Karpas-422 (cell line): ENCODE measurements around the gene SPARCL1. TPM values are rescaled to one million over a fixed set of nuclear protein-coding genes. Genes with fewer than 3 reads are reported as not detected.

ENCODE experiments used
- DNase-seq: peaks from one replicate; pipeline ENCODE4 v3.0.0-alpha.2; 2015
- H2AFZ ChIP-seq: fragments of 200-600 bp; sonication (generic); 2 replicates; pipeline ENCODE4 v1.6.1; 2014; ENCODE audit warnings: antibody characterized with exemption, low read length, mixed read lengths
- H3K27ac ChIP-seq: fragments of 200-600 bp; sonication (generic); 2 replicates; pipeline ENCODE4 v1.5.1; 2014; ENCODE audit warnings: mild to moderate bottlenecking, low read length, moderate library complexity
- H3K27me3 ChIP-seq: fragments of 200-600 bp; sonication (generic); 2 replicates; pipeline ENCODE4 v1.6.1; 2014; ENCODE audit warnings: low read length, mixed read lengths
- H3K36me3 ChIP-seq: fragments of 200-600 bp; sonication (generic); 2 replicates; pipeline ENCODE4 v1.6.1; 2014; ENCODE audit warnings: low read length, mixed read lengths; ENCODE audit not compliant: insufficient read depth
- H3K4me1 ChIP-seq: fragments of 200-600 bp; sonication (generic); 2 replicates; pipeline ENCODE4 v1.6.1; 2014; ENCODE audit warnings: mild to moderate bottlenecking, low read length, mixed read lengths
- H3K4me2 ChIP-seq: fragments of 200-600 bp; sonication (generic); 2 replicates; pipeline ENCODE4 v1.6.1; 2014; ENCODE audit warnings: low read length, low read depth, mild to moderate bottlenecking; ENCODE audit not compliant: poor library complexity, severe bottlenecking
- H3K4me3 ChIP-seq: fragments of 200-600 bp; sonication (generic); 2 replicates; pipeline ENCODE4 v1.5.1; 2014; ENCODE audit warnings: mild to moderate bottlenecking, antibody characterized with exemption, low read length, mixed read lengths
- H3K79me2 ChIP-seq: fragments of 200-600 bp; sonication (generic); 2 replicates; pipeline ENCODE4 v1.6.1; 2014; ENCODE audit warnings: mild to moderate bottlenecking, low read length, mixed read lengths
- H3K9ac ChIP-seq: fragments of 200-600 bp; sonication (generic); 2 replicates; pipeline ENCODE4 v1.6.0; 2014; ENCODE audit warnings: low read length
- H3K9me2 ChIP-seq: fragments of 200-600 bp; sonication (generic), shearing (Covaris generic); replicated peaks from 2 replicates; pipeline ENCODE4 v1.6.0; 2014; ENCODE audit warnings: mild to moderate bottlenecking, low read length, moderate library complexity; ENCODE audit not compliant: insufficient read depth
- H3K9me3 ChIP-seq: fragments of 300-700, 200-600 bp; sonication (generic); 2 replicates; pipeline ENCODE4 v1.6.1; 2014; ENCODE audit warnings: low read length, mixed read lengths
- H4K20me1 ChIP-seq: fragments of 200-600 bp; sonication (generic); 2 replicates; pipeline ENCODE4 v1.6.1; 2014; ENCODE audit warnings: mild to moderate bottlenecking, antibody characterized with exemption, low read length, low read depth; ENCODE audit not compliant: insufficient read depth
- total RNA-seq: library from RNA; depleted of rRNA; stranded (reverse); fragments of >200 nt; shearing (Covaris generic); gene quantifications from 2 replicates; pipeline ENCODE4 v1.2.3, GENCODE V29; 2014; ENCODE audit warnings: low replicate concordance

Gene SPARCL1
- total RNA-seq, 1 experiment from 2014 or later = 0.11 TPM

DNA sequence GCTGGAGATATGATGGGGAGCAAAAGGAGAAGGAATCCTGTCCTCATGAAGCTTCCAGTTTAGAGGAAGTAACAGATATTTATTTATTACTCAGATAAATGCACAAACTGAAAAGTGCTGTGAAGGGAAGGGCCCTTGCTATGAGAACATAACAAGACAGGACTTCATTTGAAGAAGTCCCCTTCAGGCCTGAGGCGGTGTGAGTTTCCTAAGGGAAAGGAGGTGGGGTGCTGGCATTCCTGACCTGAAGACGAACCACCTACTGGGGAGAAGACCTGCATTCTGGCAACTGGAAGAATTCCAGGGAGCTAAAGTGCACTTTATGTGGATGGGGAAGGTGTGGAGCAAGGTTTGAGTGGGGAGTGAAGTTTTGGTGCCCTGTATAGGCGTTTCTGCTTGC, 15.9 kb upstream of the SPARCL1 start:
- H3K4me1 ChIP-seq = no peaks in the 10 kb centered on the region
- H3K9ac ChIP-seq = no peak overlapping the region
- H3K9me3 ChIP-seq = no peaks in the 10 kb centered on the region
- H3K4me3 ChIP-seq = no peak overlapping the region
- H2AFZ ChIP-seq = no peak overlapping the region
- H3K4me2 ChIP-seq = no peak overlapping the region
- no peaks in the 10 kb centered on the region for H3K79me2 ChIP-seq
- H3K9me2 ChIP-seq = no peaks in the 10 kb centered on the region
- no peak for DNase-seq
- no peaks in the 10 kb centered on the region for H3K36me3 ChIP-seq
- H3K27ac ChIP-seq = no peak overlapping the region
- no peaks in the 10 kb centered on the region for H3K27me3 ChIP-seq
- H4K20me1 ChIP-seq = no peaks in the 10 kb centered on the region

DNA sequence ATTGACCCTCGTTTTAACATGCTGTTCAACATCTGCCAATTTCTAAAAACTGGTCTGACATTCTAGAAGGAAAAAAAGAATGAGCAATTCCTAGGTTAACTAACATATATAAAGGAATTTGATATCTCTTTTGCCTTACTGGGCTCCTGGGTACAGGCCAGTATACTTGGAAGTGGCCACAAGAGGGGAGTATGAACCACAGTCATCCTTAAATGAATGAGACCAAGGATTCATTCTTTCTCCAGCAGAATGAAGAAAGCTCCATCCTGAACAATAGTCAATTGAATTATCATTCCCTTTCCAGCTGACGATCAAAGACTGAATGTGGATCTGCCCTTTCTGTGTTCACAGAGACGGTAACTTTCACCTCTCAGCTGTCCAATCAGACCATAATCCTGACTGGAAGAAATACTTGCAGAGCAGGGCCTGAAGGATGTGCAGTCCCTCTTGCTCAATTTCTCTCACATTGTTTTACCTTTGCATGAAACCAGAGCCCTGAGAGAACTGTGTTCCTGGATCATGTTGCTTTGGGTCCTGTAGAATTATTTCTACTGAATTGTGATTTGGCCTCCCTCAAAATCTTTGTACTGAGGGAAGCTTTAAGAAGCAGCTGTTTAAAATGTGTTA, 14.8 kb upstream of the SPARCL1 start:
- H3K9me2 ChIP-seq = no peaks in the 10 kb centered on the region
- DNase-seq = peak; percentile 52
- no peak overlapping the region for H3K27ac ChIP-seq
- no peak overlapping the region for H3K4me2 ChIP-seq
- H3K4me3 ChIP-seq = no peak overlapping the region
- H3K9me3 ChIP-seq = no peaks in the 10 kb centered on the region
- H3K4me1 ChIP-seq = no peaks in the 10 kb centered on the region
- H3K79me2 ChIP-seq = no peaks in the 10 kb centered on the region
- H4K20me1 ChIP-seq = no peaks in the 10 kb centered on the region
- H3K9ac ChIP-seq = no peak overlapping the region
- no peaks in the 10 kb centered on the region for H3K36me3 ChIP-seq
- H3K27me3 ChIP-seq = no peaks in the 10 kb centered on the region
- no peak overlapping the region for H2AFZ ChIP-seq

DNA sequence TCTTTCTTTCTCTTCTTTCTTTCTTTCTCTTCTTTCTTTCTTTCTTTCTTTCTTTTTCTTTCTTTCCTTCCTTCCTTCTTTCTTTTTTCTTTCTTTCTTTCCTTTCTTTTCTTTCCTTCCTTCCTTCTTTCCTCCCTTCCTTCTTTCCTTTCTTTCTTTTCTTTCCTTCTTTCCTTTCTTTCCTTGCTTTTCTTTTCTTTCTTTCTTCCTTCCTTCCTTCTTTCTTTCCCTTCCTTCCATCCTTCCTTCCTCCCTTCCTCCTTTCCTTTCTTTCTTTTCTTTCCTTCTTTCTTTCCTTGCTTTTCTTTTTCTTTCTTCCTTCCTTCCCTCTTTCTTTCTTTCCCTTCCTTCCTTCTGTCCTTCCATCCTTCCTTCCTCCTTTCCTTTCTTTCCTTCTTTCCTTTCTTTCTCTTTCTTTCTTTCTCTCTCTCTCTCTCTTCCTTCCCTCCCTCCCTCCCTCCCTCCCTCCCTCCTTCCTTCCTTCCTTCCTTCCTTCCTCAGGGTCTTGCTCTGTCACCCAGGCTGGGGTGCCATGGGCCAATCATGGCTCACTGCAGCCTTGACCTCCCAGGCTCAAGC, 13.6 kb upstream of the SPARCL1 start:
- no peak for DNase-seq
- Histone ChIP-seq H3K4me1 (no peaks in the 10 kb centered on the region), H2AFZ (no peak overlapping the region)

DNA sequence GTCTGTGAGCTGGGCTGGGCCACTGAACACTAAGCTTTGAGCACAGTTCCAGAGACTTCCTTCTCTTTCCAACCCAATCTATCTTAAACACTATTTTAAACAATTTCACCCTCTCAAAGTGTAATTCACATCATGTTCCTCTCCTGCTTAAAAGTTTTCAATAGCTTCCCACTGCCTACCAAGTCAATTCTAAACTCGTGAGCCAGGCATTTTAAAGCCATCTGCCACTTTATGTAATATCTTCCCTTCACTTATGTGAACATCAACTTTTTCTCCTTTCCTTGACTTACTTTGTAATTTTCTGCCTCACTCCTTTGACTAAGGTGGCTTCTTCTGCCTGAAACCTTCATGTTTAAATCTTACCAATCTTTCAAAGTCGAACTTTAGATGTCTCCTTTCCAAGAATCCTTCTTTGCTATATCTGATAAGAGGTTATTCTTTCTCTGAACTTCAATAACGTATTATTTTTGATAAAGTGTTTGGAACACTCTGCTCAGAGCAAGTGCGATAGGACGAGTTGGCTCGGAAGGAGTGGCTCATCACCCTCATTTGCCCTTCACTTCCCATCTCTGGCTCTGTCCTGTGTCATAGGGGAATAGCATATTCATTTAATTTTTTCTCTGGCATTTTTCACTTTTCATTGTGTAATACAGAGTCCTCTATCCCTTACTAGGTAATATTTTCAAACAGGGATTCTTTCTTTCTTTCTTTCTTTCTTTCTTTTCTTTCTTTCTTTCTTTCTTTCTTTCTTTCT, 13.0 kb upstream of the SPARCL1 start:
- no peak overlapping the region for H3K27ac ChIP-seq
- no peaks in the 10 kb centered on the region for H3K4me1 ChIP-seq
- H3K4me3 ChIP-seq = no peak overlapping the region
- no peak overlapping the region for H2AFZ ChIP-seq
- no peak overlapping the region for H3K4me2 ChIP-seq
- H3K9me3 ChIP-seq = no peaks in the 10 kb centered on the region
- no peaks in the 10 kb centered on the region for H3K79me2 ChIP-seq
- no peak overlapping the region for H3K9ac ChIP-seq
- DNase-seq = no peak
- H3K27me3 ChIP-seq = no peaks in the 10 kb centered on the region
- H4K20me1 ChIP-seq = no peaks in the 10 kb centered on the region
- no peaks in the 10 kb centered on the region for H3K36me3 ChIP-seq
- H3K9me2 ChIP-seq = no peaks in the 10 kb centered on the region

More for the DNA sequence above, 13.6 kb upstream of the SPARCL1 start:
- no peak overlapping the region for H3K27ac ChIP-seq
- H3K36me3 ChIP-seq = no peaks in the 10 kb centered on the region
- H3K4me2 ChIP-seq = no peak overlapping the region
- no peaks in the 10 kb centered on the region for H3K79me2 ChIP-seq
- no peaks in the 10 kb centered on the region for H4K20me1 ChIP-seq
- no peak overlapping the region for H3K9ac ChIP-seq
- no peaks in the 10 kb centered on the region for H3K9me3 ChIP-seq
- H3K27me3 ChIP-seq = no peaks in the 10 kb centered on the region
- H3K4me3 ChIP-seq = no peak overlapping the region
- no peaks in the 10 kb centered on the region for H3K9me2 ChIP-seq

DNA sequence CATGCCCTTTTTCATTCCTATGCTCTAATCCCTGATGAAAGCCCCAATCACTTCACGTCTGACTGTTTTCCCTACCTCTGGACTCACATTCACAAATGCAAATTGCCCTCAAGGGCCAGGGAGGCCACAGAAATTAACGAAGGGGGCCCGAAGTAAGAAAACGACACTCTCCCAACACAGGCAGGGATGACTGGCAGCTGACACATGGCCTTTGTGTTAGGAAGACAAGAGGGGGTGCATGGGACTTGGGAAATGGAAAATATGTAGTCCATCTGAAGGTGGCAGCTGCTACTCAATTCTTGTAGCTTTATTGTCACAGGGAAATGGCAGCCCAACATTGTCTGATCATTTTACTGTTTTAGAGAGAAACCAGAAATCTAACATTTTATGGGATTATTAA, 12.3 kb upstream of the SPARCL1 start:
- Histone ChIP-seq H3K4me2 (no peak overlapping the region), H3K9ac (no peak overlapping the region), H3K36me3 (no peaks in the 10 kb centered on the region), H2AFZ (no peak overlapping the region), H4K20me1 (no peaks in the 10 kb centered on the region), H3K79me2 (no peaks in the 10 kb centered on the region), H3K27me3 (no peaks in the 10 kb centered on the region), H3K4me1 (no peaks in the 10 kb centered on the region), H3K4me3 (no peak overlapping the region), H3K9me2 (no peaks in the 10 kb centered on the region), H3K9me3 (no peaks in the 10 kb centered on the region), H3K27ac (no peak overlapping the region)
- DNase-seq = no peak

DNA sequence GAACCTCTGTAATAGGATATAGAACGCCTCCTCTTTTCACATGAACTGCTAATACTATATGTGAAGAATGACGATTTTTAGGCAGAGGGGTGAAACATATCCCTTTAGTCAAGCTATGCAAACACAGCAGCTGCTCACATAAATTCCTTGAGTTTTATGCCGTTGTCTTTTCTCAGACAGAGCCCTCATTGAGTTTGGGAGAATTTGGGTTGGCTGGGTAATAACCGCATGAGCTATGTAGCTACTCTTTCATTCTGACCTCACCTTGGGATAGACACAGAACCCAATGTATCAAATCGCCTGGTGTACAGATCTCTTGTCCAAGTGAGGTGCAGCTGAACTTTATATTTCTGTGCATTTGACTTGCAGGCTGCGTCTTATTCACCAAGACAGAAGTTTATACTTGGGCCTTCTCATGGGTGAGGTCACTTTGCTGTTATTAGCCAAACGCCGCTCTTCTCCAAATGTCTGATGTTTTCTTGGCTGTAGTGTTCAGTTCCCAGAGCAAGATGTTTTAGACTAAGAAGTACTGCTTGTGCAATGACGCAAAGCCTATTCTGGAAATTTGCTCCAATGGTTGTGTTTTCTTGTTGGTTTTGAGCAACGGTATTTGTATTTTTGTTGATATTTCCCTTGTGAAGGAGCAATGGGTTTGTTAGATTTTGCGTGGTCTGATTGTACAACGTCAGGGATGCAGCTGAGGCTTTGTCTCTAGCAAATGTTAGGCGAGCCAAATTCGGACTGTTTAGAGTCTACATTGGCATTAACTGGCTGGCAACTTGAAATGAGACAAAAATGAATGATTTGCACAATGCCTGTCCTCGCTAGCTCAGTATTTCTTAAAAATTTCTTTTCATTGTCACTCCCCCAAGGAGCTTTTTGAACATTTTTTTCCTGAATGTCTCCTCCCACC, 11.2 kb upstream of the SPARCL1 start:
- no peak overlapping the region for H3K9ac ChIP-seq
- no peaks in the 10 kb centered on the region for H3K9me2 ChIP-seq
- no peak overlapping the region for H3K4me3 ChIP-seq
- H3K9me3 ChIP-seq = no peaks in the 10 kb centered on the region
- H3K36me3 ChIP-seq = no peaks in the 10 kb centered on the region
- H3K4me2 ChIP-seq = no peak overlapping the region
- H3K4me1 ChIP-seq = no peaks in the 10 kb centered on the region
- H3K79me2 ChIP-seq = no peaks in the 10 kb centered on the region
- H4K20me1 ChIP-seq = no peaks in the 10 kb centered on the region
- no peak for DNase-seq
- no peaks in the 10 kb centered on the region for H3K27me3 ChIP-seq
- H3K27ac ChIP-seq = no peak overlapping the region
- H2AFZ ChIP-seq = no peak overlapping the region

DNA sequence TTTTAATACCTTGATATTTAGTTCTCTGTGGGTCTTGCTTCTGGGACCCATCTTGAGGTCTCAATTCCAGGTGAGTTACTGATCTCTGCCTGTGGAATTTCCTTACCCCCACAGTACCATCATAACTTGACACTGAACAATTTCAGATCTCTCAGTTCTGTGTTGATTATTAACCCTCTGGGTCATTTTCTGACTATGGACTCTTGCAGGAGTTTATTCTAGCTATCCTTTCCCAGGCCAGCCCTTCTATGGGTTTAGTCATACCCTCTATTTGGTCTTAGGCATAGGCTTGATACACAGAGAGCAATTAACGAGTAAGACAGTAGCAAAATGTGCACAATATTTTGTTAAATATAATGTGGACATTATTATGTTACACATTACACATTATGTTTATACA, 3.7 kb upstream of the SPARCL1 start:
- no peak overlapping the region for H2AFZ ChIP-seq
- H3K9me2 ChIP-seq = no peaks in the 10 kb centered on the region
- peaks cover 25% of the 10 kb centered on the region for H3K4me1 ChIP-seq
- no peaks in the 10 kb centered on the region for H3K9me3 ChIP-seq
- no peaks in the 10 kb centered on the region for H4K20me1 ChIP-seq
- H3K79me2 ChIP-seq = no peaks in the 10 kb centered on the region
- no peak for DNase-seq
- no peaks in the 10 kb centered on the region for H3K36me3 ChIP-seq
- H3K9ac ChIP-seq = no peak overlapping the region
- H3K4me2 ChIP-seq = no peak overlapping the region
- no peak overlapping the region for H3K4me3 ChIP-seq
- H3K27ac ChIP-seq = no peak overlapping the region
- H3K27me3 ChIP-seq = no peaks in the 10 kb centered on the region

DNA sequence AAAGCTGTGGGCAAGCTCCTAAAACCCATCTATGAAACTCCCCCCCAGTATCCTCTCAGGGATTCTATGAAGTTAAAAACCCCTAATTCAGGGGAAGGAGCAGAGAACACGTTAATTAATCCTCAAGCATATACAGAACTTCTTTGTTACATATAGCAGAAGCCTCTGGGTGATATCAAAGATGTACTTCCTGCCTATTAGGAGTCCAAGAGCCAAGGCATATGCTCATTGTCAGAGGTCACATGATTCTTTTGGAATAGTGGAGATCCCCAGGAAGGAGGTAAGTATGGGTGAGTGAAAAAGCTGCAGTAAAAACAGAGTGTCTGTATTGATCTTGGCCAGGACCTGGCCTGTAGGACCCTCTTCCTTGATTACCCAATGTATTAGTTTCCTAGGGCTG, 2.9 kb upstream of the SPARCL1 start:
- Histone ChIP-seq H3K79me2 (no peaks in the 10 kb centered on the region), H2AFZ (no peak overlapping the region), H3K27me3 (no peaks in the 10 kb centered on the region), H3K9me3 (no peaks in the 10 kb centered on the region), H3K4me3 (no peak overlapping the region), H3K4me1 (peaks cover 32% of the 10 kb centered on the region), H3K27ac (no peak overlapping the region), H3K36me3 (no peaks in the 10 kb centered on the region), H3K4me2 (no peak overlapping the region), H4K20me1 (no peaks in the 10 kb centered on the region), H3K9ac (no peak overlapping the region), H3K9me2 (no peaks in the 10 kb centered on the region)
- DNase-seq = no peak
